GDM1 (cell line): ENCODE results near the gene CNOT2.

Experiments
- DNase-seq: peaks from one replicate; lab custom pipeline; 2025; lab: John Stamatoyannopoulos, UW

The CNOT2 gene

DNA sequence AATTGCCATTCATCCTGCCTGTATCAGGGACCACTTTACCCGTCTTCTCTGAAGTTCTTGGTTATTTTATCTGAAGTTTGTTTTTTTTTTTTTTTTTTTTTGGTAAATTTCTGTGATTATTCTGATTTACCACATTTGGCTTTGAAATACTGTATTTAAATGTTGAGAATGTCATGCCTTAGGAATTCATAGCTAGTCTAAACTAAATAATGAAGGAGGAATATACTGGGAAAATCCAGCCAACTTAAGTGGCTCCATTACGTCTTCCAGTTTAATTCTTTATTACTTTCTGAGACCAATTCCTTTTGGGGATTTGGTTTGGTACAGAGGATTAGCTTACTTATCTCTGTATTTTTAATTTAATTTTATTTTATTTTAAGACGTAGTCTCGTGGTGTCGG is 62.6 kb downstream of the CNOT2 start:
- no peak for DNase-seq

DNA sequence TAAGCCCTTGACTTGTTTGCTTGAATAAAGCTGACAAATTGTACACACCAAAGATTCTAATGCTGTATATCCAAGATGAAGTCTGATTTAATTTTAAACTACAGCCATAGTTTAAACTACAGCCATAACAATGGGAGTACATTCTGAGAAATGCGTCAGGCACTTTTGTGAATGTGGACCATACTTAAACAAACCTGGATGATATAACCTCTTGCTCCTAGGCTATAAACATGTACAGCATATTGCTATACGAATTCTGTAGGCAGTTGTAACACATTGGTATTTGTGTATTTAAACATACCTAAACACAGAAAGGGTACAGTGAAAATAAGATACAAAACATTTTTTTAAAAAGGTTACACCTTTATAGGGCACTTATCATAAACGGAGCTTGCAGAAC is 63.4 kb downstream of the CNOT2 start:
- DNase-seq = no peak

DNA sequence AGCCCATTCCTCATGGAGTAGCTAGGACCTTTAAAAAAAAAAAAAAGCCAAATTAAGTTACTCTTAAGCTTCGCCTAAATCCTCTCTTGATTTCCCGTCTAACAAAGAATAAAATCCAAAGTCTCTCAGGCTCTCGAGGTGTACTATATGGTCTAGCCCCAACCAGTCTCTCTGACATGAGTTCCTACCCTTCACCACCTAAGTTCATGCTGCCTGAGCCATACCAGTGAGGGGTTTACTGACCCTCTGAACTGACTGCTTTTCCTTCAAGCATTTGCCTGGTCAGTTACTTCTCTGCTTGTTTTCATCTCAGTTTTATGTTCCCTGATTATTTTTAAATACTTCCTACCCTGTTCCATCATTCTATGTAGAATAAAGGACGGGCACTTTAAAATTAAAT is 64.6 kb downstream of the CNOT2 start:
- no peak for DNase-seq

DNA sequence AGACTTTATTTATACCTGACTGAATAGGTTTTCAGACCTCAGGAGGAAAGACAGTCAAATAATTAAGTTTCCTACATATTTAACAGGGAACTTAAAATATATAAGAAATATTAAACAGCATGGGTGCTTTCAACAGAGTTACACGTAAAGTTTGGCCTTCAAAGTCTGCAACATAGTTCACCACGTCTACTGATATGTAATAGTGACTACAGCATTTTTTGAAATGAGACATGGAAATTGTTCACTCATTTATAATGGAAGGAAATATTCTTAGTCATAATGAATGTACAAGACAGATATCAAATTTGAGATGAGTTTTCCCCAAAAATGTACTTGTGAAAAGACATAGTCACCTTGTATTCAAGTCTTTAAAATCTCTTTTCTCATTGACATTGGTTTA is 66.1 kb downstream of the CNOT2 start:
- DNase-seq = no peak

DNA sequence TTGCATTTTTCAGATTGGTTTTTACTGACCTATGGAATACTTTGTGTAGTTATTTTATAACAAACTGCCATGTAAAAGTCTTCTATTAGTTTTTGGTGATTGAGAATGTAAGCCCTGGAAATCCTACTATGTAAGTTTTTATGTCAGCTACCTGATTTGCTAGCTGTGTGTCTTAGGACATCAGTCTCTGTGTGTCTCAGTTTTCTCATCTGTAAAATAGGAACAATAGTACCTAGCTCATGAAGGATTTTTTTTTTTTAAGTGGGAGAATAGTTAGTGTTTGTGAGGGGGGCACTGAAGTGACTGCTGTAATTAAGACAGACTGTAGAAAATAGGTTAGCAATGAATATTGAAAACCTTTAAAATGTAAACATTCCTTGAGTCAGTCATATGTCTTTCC is 70.9 kb downstream of the CNOT2 start:
- DNase-seq = no peak

DNA sequence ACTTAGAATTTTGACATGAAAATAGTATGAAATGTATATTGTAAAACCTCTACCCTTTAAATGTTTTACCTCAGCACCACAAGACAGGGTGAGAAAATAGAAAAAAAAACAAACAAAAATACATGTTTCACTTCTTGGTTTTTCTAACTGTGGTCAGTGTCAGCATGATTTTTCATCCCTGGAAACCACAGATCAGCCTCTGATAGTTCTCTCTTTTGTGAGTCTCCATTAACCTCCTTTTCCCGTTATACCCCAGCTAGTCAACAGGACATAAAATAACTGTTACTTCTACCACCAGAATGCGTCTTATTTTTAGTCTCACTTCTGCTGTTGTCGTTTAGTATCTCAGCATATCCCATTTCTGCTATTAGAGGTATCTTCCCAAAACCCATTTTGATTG is 74.5 kb downstream of the CNOT2 start:
- DNase-seq = peak; percentile 23

DNA sequence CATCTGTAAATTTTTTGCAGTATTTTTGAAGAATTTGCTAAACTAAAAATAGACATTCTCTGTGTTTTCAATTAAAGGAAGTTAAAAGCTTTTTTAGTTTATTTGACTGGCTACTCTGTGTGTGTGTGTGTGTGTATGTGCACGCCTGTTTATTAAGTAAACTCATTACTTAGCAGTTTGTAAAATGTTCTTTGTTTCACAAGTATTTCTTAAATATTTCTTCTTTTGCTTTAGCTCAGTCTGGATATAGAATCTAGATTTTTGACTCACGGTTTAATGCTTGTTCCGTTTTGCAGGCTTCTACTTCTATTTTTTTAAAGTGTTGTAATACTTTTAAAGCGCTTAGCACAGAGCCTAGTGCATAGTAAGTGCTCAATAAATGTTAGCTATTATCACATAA is 76.4 kb downstream of the CNOT2 start:
- no peak for DNase-seq

DNA sequence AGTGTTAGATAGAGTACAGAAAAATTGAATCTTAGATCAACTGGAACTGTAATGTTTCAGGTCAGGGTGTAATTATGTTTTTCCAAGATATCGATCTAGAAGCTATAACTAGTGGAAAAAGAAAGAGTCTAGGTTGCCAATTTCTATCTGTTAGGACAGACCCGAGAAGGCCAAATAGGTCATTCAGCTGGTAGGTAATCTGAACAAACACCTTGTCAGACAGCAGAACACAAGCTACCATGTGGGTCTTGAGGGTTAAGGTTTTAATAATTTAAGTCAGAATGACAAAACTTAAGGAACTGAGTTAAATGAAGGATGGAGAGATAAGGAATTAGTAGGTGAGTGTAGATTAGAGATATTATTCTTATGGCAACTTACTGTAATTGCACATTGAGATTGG is 78.0 kb downstream of the CNOT2 start:
- DNase-seq = no peak

DNA sequence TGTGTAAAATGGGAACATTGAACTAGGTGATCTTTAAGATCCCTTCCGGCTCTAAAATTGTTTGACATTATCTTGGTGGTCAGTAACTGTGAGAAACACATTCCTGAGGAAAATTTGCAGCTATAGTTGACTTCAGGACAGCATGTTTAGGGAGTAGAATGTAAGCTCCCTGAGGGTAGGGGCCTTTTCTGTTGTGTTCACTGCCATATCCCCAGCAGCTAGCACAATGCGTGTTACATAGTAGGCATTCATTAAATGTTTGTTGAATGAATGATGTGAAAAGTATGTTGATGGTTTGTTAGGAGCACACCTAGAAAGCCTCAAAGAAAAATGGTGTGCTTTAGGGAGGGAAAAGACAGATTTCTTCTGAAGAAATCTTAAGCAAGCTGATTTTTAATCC is 84.3 kb downstream of the CNOT2 start:
- DNase-seq = no peak

DNA sequence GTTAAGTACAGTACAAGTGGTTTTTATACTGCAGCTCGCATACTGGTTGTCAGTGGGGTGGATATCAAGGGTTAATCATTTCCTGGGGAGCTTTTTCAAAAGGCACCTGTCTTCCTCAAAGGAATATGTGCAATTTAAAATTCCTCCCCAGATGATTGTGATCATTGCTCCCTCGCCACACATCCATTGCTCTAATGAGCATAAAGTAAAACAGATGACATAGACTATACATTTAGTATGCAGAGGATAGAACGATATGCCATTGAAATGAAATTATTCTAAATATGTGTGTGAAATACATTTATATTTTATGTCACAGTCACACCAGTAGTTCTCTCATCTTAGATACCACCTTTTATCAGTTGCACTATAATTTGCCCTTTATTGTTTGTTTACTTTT is 86.5 kb downstream of the CNOT2 start:
- DNase-seq = no peak

DNA sequence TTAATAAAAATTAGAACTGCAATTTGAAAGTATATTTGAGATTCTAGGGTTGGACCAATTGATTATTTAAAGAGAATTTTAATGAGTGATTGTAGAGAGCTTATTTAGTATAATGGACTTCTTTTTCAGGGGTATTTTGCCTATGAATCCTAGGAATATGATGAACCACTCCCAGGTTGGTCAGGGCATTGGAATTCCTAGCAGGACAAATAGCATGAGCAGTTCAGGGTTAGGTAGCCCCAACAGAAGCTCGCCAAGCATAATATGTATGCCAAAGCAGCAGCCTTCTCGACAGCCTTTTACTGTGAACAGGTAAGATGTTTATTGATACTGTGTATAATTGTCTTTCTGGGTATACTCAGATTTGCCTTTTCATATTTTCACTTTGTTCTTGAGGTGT is 86.9 kb downstream of the CNOT2 start:
- no peak for DNase-seq

DNA sequence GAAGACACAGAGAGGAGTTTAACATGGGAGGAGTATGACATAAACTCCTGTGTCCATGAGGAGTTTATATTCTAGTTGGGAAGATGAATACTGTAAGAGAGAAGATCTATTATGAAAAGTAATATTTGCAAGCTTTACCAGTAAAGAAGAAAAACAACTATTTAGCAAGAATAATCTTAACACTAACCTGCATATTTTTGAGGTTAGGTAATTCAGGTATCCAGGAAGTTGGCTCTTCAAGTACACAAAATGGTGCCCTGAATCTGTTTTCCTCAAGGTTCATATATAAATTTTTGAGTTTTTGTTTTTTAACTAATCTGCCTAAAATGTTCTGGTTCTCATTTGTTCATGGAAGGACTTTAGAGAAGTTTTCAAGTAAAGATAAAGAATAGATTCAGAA is 89.0 kb downstream of the CNOT2 start:
- no peak for DNase-seq

DNA sequence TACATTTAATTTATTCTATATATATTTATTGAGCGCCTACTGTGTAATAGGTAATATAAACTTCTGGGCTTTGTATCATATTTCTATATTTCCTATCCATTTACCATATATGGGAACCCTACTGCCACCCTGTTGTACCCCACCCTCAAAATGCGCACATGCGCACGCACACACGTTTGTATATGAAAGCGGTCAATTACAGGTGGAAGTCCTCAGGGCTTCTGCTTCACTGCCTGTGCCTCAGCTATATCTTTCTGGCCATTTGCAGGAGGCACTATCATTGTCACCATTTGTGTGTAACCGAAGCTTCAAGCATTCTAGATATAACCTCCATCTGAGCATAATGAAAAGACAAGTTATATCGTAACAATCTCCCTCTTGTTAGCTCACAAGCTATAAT is 91.5 kb downstream of the CNOT2 start:
- DNase-seq = no peak

DNA sequence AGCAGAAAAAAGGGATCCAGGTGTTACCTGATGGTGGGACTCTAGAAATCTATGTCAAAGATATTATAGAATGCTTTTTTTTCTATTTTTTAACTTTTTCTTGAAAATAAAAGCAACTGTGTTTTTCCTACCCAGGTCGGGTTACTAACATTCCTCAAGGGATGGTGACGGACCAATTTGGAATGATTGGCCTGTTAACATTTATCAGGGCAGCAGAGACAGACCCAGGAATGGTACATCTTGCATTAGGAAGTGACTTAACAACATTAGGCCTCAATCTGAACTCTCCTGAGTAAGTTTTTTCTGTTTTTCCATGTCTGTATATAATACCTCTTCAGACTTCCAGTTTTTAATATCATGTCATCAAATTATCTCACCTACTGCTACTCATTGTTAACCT is 95.3 kb downstream of the CNOT2 start:
- DNase-seq = no peak

DNA sequence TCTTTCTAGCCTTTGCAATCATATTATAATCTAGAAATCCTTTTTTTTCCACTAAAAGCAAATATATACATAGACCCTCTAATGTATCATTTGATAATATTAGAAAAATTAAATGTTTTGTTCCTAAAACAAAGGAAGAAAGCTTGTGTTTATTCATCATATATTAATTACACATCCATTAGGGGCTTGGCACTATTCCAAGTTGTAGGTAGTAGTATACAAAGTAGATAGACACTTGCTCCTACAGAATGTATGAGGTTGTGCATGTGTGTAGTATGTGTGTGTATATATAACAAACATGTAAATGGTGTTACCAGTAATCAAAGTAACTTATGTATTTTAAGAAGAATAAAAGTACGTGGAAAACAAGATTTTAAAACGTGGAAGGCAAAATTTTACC is 107.8 kb downstream of the CNOT2 start:
- DNase-seq = no peak

DNA sequence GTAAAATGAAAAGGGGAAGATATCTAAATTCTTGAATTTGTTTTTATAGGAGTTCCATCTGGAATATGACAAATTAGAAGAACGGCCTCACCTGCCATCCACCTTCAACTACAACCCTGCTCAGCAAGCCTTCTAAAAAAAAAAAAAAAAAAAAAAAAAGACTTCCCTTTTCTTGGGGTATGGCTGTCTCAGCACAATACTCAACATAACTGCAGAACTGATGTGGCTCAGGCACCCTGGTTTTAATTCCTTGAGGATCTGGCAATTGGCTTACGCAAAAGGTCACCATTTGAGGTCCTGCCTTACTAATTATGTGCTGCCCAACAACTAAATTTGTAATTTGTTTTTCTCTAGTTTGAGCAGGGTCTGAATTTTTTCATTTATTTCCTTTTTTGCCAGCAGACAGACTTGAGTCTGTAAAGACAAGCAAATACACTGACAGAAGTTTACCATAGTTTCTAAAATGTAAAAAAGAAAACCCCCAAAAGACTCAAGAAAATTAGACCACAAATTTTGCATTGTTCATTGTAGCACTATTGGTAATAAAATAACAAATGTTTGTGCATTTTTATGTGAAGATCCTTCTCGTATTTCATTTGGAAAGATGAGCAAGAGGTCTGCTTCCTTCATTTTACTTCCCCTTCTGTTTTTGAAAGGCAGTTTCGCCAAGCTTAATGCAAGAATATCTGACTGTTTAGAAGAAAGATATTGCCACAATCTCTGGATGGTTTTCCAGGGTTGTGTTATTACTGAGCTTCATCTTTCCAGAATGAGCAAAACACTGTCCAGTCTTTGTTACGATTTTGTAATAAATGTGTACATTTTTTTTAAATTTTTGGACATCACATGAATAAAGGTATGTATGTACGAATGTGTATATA is 110.8 kb downstream of the CNOT2 start:
- no peak for DNase-seq

DNA sequence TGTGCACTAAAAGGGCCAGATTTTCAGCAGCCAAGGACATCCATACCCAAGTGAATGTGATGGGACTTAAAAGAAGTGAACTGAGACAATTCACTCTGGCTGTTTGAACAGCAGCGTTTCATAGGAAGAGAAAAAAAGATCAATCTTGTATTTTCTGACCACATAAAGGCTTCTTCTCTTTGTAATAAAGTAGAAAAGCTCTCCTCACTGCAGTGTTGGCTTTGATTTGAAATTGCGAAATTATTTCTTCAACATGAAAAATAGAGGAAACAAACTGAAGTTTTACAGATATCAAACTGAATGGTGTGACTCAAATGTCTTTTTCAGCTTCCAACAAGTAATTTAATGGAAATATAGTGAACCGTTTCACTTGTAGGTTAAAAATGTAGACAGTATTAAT is 111.6 kb downstream of the CNOT2 start:
- no peak for DNase-seq

DNA sequence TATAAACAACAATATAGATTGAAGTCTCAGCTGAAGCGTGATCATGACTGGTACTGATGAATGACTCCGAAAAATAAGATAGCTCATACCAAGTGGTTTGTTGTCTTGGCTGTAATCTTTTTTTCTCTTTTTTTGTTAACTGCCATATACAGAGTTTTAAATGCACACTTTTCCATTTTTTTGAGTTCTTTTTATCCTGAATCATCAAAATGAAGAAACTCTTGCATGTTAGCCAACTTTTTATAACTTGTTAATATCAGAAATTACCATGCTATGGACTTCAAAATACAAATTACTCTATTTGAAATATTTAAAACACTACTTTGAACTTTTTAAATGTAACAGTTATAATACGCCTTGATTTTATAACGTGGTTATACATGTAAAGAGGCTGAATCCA is 112.7 kb downstream of the CNOT2 start:
- DNase-seq = no peak

DNA sequence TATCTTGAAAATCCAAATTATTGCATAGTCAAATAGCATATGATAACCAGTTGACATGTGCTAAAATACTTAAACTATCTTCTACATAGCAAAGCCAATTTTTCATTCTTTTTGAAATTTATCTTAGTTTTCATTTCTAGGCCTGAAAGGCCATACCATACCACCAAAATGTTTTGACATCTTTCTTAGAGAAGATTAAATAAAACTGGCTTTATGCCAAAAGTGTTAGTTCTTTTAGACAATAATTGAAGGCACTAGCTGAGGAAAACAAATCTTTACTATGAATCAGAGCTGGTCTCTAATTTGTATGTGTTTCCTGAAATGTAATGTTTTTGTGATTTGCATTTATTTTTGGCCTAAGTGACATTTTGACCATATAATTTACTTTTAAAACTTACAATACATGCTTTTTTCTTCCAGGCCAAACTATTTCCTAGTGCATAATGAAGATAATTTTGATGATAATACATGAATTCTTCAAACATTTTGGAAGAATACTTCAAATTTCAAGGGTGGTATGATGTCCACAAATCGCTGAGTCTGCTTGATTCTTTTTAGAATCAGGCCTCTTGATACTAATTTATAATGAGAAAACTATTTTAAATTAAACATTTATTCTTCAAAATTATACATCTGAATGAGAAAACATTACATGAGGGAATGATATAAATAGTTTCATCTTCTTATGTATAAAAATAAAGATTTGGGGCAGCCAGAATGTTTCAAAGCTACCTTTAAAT is 116.4 kb downstream of the CNOT2 start:
- no peak for DNase-seq

DNA sequence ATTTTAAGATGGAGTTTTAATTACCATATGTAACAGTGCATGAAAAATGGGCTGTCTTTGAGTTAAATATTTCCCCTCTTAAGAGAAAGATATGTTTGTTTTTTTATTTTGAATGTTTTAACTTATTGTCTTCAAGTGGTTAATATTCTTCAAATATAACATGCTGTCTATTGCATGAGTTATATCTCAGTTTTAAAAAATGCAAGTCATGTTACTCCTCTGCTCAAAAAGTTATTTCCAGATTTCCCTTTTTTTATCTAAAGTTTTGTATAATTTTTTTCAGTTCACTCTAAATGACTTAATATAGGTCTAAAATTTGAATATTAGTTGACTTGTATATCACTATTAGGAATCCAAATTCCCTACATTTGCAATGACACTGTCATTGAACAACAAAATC is 117.0 kb downstream of the CNOT2 start:
- DNase-seq = no peak

DNA sequence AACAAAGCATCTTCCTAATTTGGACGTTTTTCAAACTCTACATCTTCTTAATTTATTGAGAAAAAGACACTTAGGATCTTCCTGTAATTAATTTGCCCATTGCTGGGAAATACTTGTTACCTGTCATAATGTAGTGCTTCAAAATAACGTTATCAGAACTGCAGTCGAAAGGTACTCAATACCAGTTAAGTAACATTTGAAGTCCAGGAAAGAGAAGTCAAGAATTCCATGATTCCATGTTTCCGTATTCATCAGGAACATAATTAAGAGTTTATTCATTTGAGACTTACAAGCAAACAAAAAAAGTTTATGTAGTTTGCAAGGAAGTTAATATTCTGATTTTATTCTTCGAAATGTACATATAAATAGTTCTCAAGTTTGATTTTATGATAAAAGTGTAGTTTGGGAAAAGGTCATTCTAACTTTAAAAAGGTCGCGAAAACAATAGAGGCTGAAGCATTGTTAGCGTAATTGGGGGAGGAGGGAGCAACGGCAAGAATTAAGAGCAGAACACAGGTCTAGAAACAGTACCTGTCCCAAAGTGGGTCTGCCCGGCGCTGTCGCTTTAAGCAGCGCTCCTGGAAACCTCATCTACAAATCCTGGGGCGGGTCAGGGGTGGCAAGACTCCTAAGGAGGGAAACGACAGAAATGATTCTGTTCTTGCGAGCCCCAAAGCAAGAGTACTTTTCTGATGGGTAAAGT is 121.6 kb downstream of the CNOT2 start:
- no peak for DNase-seq

DNA sequence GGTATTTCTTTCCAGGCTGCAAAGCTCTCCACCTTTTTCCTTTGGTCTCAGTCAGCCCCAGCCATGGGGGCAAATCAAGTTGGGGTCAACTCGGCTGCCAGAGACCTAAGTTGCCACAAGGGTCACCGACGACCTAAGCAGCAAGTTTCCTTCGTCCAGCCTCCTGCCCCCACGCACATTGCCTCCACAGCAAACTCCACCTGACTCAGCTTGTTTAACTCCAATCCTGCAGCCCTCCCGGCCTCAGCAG is 122.1 kb downstream of the CNOT2 start:
- DNase-seq = no peak
